PC-9 (cell line): Measurements from ENCODE around the gene FAM171A1.

Source experiments
- CTCF ChIP-seq: fragments of 200-600 bp; sonication (generic); conservative IDR thresholded peaks from 2 replicates; pipeline ENCODE4 v1.6.1; 2017; ENCODE audit warnings: mixed run types, antibody characterized with exemption, mild to moderate bottlenecking, moderate library complexity
- EZH2 ChIP-seq: fragments of 200-600 bp; sonication (generic); IDR thresholded peaks from 2 replicates; pipeline ENCODE4 v1.8.0; 2017; ENCODE audit warnings: antibody characterized with exemption, low read depth

- TF ChIP-seq CTCF, result no peak
- TF ChIP-seq EZH2, result no peak
These were observed 162.9 kb downstream of the FAM171A1 start for GRCh38 chr10:15208221-15208620.
